GM12864 (cell line): ENCODE results near the gene DRAXIN.

Experiments used
- DNase-seq: peaks from one replicate; pipeline ENCODE4 v3.0.0-alpha.2; 2011; ENCODE audit warnings: low read depth
- H3K4me3 ChIP-seq: 2 replicates; pipeline ENCODE4 v1.5.1; 2011; ENCODE audit warnings: mild to moderate bottlenecking, low read depth, low read length, control low read depth
- CTCF ChIP-seq: IDR thresholded peaks from 2 replicates; pipeline ENCODE4 v1.5.1; 2011; ENCODE audit warnings: low read depth, mild to moderate bottlenecking, moderate library complexity, low read length, control low read depth, inconsistent platforms; ENCODE audit errors: missing control alignments

Gene DRAXIN

GRCh38 chr1:11703357-11704193 lies 12.1 kb downstream of the DRAXIN start:
- TF ChIP-seq CTCF, result no peak
- DNase-seq, result no peak
- no peak overlapping the region for H3K4me3 ChIP-seq

- no peak overlapping the region for H3K4me3 ChIP-seq
- no peak for TF ChIP-seq CTCF
- DNase-seq, result no peak
These were observed 12.7 kb downstream of the DRAXIN start for GRCh38 chr1:11704194-11704529.

- H3K4me3 ChIP-seq, result no peak overlapping the region
- DNase-seq, result no peak
- no peak for TF ChIP-seq CTCF
These were observed 13.4 kb downstream of the DRAXIN start for GRCh38 chr1:11704691-11705475.

GRCh38 chr1:11705596-11705995 lies 14.1 kb downstream of the DRAXIN start:
- no peak for DNase-seq
- TF ChIP-seq CTCF, result no peak
- no peak overlapping the region for H3K4me3 ChIP-seq

GRCh38 chr1:11706292-11706691 lies 14.8 kb downstream of the DRAXIN start:
- no peak overlapping the region for H3K4me3 ChIP-seq

GRCh38 chr1:11707621-11708276 lies 16.2 kb downstream of the DRAXIN start:
- TF ChIP-seq CTCF, result no peak
- H3K4me3 ChIP-seq, result no peak overlapping the region
- no peak for DNase-seq

More at GRCh38 chr1:11706292-11706691, 14.8 kb downstream of the DRAXIN start:
- no peak for DNase-seq
- TF ChIP-seq CTCF, result no peak
